GM19035 (cell line): ENCODE results near the gene PIM3.

Source experiments
- ATAC-seq: cut with Tn5 transposase; IDR thresholded peaks from one replicate; pipeline ENCODE4 v1.9.1; 2021; ENCODE audit not compliant: unreplicated experiment

PIM3 gene

GRCh38 chr22:49999946-50000586, 39.5 kb downstream of the PIM3 start:
- no peak for ATAC-seq

- no peak for ATAC-seq
Measured at GRCh38 chr22:50000587-50001387, 40.2 kb downstream of the PIM3 start.

- ATAC-seq, result no peak
Measured at GRCh38 chr22:50001388-50002231, 41.0 kb downstream of the PIM3 start.

DNA sequence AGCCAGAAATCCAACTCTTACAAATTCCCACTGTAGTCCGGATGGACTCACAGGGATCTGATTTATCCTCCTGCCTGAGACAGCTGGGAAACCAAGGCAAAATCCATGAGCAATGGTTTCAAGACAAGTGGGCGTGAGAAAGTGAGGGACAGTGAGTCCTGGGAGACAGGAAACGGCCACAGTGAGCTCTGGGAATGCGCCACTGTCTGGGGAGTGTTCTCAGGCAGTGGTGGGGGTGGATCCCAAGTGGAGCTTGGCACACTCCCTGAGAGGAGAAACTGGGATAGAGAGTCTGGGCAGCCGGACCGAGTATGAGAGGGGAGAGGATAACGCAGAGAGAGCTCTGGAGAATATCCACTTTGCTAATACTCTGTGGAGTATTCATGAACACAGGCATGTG, 42.2 kb downstream of the PIM3 start:
- ATAC-seq, result no peak

DNA sequence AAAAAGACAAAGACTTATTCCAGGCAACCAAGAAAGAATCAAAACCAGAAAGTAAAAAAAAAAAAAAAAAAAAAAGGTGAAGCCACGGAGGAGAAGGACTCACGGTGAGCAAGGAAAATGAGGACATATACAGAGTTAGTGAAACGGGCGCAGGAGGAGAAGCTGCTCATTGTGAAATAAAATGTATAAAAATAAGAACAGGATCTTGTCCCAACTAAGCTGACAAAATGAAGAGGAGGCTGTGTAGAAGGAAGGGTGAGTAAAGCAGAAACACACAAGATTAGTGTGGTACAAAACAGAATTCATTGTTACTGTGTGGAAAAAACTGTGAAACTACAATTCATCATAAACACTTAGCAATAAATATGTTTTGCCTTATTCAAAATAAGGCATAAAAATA, 44.3 kb downstream of the PIM3 start:
- ATAC-seq, result no peak

GRCh38 chr22:50007057-50007511, 46.5 kb downstream of the PIM3 start:
- ATAC-seq, result no peak

DNA sequence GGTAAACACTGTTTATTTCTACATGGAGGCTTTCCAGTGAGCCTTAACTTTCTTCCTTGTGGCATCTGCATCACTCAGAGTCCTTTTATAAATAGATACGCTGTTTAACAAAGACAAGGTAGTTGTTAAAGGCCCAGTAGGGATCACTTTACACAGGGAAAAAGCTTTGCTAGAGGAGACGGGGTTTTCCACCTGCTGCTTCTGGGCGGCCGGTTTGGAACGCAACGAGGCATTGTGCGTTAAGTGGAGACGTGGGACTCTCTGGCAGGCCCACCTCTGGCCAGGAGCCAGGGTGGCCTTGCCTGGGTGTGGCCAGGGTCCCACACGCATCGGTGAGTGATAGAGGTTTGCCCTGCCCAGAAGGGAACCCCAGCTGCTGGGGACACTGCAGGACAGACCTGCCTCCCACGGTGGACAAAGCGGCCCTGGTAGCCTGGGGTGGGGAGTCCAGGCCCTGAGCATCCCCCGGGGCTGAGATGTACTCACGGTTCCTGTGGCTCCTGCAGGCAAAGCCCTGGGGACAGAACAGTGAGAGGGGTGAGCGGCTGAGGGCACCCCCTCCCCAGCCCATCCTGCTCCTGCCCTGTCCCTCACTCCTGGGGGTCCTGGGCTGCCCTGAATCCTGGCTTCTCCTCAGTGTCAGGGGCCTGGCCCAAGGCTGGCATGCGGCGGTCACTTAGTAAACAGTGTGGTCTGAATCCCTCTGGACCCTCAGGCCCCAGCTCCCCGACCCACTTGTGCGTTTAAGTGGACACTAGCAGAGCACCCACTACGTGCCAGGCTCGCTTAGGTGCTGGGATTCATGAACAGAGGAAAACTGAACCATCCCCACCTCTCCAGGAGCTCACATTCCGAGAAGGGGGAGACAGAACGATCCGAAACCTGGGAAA, 47.8 kb downstream of the PIM3 start:
- no peak for ATAC-seq

- ATAC-seq, result no peak
Measured at GRCh38 chr22:50009251-50009650, 48.7 kb downstream of the PIM3 start.

GRCh38 chr22:50009765-50010675, 49.4 kb downstream of the PIM3 start:
- ATAC-seq, result no peak

DNA sequence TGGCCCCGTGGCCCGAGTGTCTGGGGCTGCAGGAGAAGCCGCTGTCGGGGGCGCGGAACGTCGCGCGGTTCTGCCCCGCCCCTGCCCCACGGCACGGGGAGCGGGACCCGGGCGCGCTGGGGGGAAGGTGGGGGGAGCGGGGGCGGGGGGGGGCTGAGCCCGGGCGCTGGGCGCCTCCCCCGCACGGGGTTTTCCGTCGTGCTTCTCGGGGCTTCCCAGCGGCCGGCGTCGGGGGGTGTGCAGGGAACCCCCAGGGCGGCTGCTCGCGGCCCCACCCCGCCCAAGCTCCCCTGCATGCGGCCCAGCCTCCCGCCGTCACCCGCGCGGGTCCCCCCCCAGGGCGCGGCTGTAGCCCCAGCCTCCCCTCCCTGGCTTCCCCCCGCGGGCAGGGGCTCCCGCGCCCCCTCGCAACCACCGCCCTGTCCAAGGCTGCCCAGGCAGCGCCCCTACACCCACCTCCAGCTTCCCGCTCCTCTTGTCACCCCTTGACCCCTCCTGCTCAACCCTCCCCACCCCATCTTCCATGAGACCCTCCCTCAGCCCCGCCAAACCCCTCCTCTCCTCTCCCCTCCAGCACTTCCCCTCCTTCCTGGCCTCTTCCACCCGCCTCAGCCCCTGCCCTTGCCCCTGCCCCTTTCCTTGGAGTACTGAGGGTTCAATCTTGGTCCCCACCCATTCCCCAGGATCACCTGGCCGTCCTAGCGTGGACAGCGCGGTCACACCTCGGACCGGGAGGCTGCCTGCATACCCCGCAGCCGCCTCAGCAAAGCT, 50.3 kb downstream of the PIM3 start:
- ATAC-seq, result no peak

GRCh38 chr22:50011447-50012210, 51.1 kb downstream of the PIM3 start:
- ATAC-seq, result no peak

GRCh38 chr22:50012211-50013181, 51.9 kb downstream of the PIM3 start, which contains the start of gene IL17REL:
Gene IL17REL, minus strand, starts transcription at chr22:50012765. Its CDS starts 119 bp downstream, at chr22:50012646.
- no peak for ATAC-seq
